ENCODE measurements around the gene RPL10.
"Not testable (repeated sequence)": the region's sequence is repeated elsewhere in the genome, so short reads cannot be mapped to it uniquely, and the experiment has no call there.

RPL10 gene

GRCh38 chrX:154399527-154400368, 1.6 kb downstream of the RPL10 start:
- in situ Hi-C loops (cut with MboI; ENCODE audit: low sequenced_read_pairs): no loop called here

DNA sequence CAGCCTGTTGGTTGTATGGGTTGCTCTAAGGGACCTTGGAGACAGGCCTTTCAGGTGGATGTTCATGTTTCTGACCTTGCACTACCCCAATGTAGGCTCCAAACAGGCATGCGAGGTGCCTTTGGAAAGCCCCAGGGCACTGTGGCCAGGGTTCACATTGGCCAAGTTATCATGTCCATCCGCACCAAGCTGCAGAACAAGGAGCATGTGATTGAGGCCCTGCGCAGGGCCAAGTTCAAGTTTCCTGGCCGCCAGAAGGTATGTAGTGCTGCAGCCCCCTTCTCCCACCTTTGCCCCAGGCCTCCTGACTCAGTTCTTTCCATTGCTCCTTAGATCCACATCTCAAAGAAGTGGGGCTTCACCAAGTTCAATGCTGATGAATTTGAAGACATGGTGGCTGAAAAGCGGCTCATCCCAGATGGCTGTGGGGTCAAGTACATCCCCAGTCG, 2.2 kb downstream of the RPL10 start:
- in situ Hi-C loops (cut with MboI; ENCODE audit: low sequenced_read_pairs): not testable (repeated sequence)

GRCh38 chrX:154401045-154401799, 3.0 kb downstream of the RPL10 start:
- in situ Hi-C loops (cut with MboI; ENCODE audit: low sequenced_read_pairs): no loop called here

DNA sequence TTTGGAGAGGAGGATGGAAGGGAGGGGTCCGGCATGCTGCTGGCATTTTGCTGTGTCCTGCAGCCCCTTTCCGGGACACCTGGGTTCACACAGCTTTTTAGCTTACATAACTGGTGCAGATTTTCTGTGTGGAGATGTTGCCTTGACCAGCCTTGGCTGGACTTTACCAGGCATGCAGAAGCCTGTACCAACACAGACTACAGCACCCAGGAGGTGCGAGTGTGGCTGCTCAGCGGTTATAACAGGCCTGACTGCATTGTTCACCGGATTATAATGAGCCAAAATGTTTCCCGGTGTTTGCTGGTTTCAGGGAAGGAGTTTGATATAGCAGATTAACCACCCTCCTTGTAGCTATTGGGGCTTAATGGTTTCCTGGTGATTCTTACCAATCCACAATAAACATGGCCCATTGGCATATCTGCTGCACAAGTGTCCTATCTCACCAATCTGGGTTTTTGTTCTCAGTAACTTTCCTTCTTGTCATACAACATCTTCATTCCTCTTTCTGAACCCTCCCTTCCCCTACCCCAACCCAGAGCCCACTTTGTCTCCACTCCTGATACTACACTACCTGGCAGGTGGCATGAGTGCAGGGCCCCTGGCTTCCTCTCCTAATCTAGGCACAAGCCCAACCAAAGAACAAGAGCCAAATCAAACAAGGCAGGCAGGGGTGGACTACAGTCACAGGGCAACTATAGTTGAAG, 3.9 kb downstream of the RPL10 start:
- in situ Hi-C loops (cut with MboI; ENCODE audit: low sequenced_read_pairs): no loop called here

DNA sequence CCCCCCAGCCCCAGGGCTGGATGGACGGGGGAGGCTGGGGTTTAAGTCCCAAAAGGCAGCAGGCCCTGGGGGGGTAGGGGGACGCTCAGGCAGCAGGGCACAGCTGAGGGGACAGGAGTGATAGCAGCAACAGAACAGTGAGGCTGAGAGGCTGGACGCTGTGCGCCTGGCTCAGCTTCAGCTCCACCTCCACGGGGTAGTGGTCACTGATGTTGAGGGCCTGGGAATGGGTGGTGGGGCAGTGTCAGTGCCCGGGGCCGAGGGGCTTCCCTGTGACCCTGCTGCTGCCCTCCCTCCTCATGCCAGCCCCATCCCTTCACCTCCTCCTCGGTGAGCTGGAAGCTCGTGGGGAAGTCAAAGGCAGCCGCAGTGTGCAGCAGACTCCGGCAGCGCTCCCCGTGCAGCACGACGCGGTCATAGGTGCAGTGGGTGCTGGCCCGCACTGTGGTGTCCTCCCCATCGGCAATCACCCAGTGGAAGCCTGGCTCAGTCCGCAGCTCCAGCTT, 4.5 kb downstream of the RPL10 start:
- in situ Hi-C loops (cut with MboI; ENCODE audit: low sequenced_read_pairs): no loop called here

- in situ Hi-C loops (cut with MboI; ENCODE audit: low sequenced_read_pairs): no loop called here
Measured at GRCh38 chrX:154403192-154403591, 5.0 kb downstream of the RPL10 start.

DNA sequence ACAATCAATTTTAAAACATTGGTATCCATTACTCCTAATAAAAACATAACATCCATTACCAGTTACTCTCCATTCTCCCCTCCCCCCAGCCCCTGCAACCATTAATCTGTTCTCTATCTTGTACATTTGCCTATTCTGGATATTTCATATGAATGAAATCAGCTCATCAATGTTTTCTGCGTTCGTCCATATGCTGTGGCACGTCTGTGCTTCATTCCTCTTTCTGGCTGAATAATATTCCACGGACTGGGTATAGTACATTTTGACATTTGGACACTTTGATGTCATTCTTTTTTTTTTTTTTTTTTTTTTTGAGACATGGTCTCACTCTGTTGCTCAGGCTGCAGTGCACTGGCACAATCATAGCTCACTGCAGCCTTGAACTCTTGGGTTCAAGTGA, 5.7 kb downstream of the RPL10 start:
- in situ Hi-C loops (cut with MboI; ENCODE audit: low sequenced_read_pairs): no loop called here

- in situ Hi-C loops (cut with MboI; ENCODE audit: low sequenced_read_pairs): no loop called here
Measured at GRCh38 chrX:154404625-154405192, 6.5 kb downstream of the RPL10 start.

DNA sequence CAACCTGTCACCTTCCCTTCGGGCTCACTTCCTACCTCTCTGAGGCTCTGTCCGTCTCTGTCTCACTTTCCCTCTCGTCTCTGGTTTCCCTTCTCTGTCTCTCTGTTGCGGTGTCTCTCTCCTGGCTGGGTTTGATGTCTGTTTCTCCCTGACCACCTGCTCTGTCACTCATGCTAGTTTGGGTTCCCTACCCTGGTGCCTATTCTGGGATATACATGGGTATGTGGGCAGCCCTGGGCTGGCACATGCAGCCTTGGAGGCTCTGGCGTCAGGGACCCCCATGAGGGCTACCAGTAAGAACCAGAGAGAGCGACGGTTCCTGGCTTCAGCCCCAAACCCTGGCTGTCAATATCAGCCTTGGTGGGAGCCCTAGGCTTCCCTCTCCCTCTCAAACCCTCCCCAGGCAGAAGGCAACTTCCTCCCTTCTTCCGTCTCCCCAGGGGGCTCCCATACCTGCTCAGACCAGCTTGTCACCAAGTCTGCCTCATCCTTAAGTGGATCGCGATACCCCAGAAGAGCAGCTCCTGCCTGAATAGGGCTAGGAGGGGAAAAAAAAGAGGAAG, 10.6 kb downstream of the RPL10 start:
- in situ Hi-C loops (cut with MboI; ENCODE audit: low sequenced_read_pairs): no loop called here

- in situ Hi-C loops (cut with MboI; ENCODE audit: low sequenced_read_pairs): no loop called here
Measured at GRCh38 chrX:154409222-154409871, 11.2 kb downstream of the RPL10 start, which contains the start of gene DNASE1L1. Gene DNASE1L1 (minus strand): TSS chrX:154409254. CDS start chrX:154405568, 3,686 bp downstream.

DNA sequence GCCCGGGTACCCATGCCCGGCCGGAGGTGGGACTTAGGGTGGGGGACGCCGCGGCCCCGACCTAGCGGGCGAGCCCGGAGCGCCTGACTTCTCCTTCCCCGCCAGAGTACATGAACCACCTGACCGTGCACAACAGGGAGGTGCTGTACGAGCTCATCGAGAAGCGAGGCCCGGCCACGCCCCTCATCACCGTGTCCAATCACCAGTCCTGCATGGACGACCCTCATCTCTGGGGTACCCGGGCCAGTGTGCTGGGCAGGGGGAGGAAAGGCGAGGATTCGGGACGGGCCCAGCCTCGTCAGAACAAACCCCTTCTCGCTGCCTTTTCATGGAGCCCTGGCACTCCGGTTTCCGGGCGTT, 13.8 kb downstream of the RPL10 start:
- in situ Hi-C loops (cut with MboI; ENCODE audit: low sequenced_read_pairs): no loop called here

DNA sequence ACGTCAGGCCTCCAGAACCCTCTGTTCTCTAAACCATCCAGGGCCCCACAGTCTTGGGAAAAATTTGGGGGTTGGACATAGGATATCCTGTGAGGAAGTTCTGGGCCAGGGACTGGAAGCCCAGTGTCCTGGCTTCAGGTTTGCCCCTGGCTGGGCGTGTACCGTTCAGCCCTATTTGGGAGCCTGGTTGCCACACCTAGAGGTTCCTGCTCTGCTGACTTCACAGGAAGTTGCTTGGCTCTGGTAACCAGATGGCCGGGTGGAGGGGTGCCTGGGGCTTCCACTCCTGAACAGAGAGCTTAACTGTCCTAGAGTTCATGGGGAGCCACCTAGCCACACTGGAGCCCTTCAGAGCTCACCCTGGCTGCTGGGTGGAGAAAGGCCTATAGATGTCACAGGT, 14.3 kb downstream of the RPL10 start:
- in situ Hi-C loops (cut with MboI; ENCODE audit: low sequenced_read_pairs): no loop called here

DNA sequence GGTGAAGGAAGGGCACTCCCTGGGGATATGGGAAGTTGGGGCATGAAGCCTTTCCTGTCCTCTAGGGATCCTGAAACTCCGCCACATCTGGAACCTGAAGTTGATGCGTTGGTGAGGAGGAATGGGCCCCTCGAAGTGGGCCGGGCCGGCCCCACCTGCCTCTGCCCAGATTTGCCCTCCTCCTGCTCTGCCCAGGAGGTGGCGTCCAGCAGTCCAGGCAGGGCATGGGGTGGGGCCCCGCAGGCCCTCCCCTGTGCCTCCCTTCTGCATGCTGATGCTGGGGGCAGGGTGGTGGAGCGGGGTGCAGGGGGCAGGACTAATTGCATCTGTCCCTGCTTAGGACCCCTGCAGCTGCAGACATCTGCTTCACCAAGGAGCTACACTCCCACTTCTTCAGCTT, 15.0 kb downstream of the RPL10 start:
- in situ Hi-C loops (cut with MboI; ENCODE audit: low sequenced_read_pairs): no loop called here

- in situ Hi-C loops (cut with MboI; ENCODE audit: low sequenced_read_pairs): no loop called here
Measured at GRCh38 chrX:154417157-154417556, 19.0 kb downstream of the RPL10 start.

- in situ Hi-C loops (cut with MboI; ENCODE audit: low sequenced_read_pairs): no loop called here
Measured at GRCh38 chrX:154419189-154419588, 21.0 kb downstream of the RPL10 start.

GRCh38 chrX:154419688-154420401, 21.7 kb downstream of the RPL10 start:
- in situ Hi-C loops (cut with MboI; ENCODE audit: low sequenced_read_pairs): no loop called here

DNA sequence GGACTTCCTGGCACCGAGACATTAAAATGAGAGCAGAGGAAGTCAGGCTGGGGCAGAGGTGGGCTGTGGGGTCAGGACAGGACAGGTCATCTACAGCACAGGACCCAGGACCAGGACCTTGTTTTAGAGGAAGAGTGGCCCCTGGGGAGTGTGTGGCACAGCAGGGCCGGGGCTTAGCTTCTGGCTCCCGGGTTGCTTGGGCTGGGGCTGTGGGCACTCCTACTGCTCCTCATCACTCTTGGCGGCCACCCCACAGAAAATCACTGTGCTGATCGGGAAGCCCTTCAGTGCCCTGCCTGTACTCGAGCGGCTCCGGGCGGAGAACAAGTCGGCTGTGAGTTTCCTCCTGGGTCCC, 22.2 kb downstream of the RPL10 start:
- in situ Hi-C loops (cut with MboI; ENCODE audit: low sequenced_read_pairs): no loop called here

- in situ Hi-C loops (cut with MboI; ENCODE audit: low sequenced_read_pairs): no loop called here
Measured at GRCh38 chrX:154426916-154427770, 29.0 kb downstream of the RPL10 start.

Data from HL-60/S4 (cell line).